ENCODE measurements around the gene STING1.
A peak's percentile ranks its signal among the peaks of the same experiment; 100 is the strongest.
"Not testable (repeated sequence)": the region's sequence is repeated elsewhere in the genome, so short reads cannot be mapped to it uniquely, and the experiment has no call there.

STING1 gene

GRCh38 chr5:139482050-139482889 is at the start of gene STING1:
STING1 (minus strand) TSS chr5:139482758; CDS start chr5:139481704, 1,054 bp downstream.
- Histone ChIP-seq H4K20me1 (ENCODE audit: insufficient read depth) (no peaks in the 10 kb centered on the region), H3K4me3 (IDR thresholded peaks at IDR 0.05; ENCODE audit: insufficient read depth, low read depth, low read length) (no peak within 1 kb of the TSS), H3K4me1 (ENCODE audit: low read depth, poor library complexity, severe bottlenecking) (peaks cover 27% of the 10 kb centered on the region), H3K27ac (peak within 1 kb of the TSS; percentile 94), H3K27me3 (ENCODE audit: insufficient read depth, low read depth) (no peaks in the 10 kb centered on the region), H2AFZ (ENCODE audit: low read depth) (peak within 1 kb of the TSS; percentile 71), H3K79me2 (ENCODE audit: insufficient read depth, low read depth) (no peaks in the 10 kb centered on the region), H3K36me3 (ENCODE audit: insufficient read depth) (no peaks in the 10 kb centered on the region), H3K9ac (peak within 1 kb of the TSS; percentile 54), H3K4me2 (peak within 1 kb of the TSS; percentile 91)
- TF ChIP-seq, protein P1, sequence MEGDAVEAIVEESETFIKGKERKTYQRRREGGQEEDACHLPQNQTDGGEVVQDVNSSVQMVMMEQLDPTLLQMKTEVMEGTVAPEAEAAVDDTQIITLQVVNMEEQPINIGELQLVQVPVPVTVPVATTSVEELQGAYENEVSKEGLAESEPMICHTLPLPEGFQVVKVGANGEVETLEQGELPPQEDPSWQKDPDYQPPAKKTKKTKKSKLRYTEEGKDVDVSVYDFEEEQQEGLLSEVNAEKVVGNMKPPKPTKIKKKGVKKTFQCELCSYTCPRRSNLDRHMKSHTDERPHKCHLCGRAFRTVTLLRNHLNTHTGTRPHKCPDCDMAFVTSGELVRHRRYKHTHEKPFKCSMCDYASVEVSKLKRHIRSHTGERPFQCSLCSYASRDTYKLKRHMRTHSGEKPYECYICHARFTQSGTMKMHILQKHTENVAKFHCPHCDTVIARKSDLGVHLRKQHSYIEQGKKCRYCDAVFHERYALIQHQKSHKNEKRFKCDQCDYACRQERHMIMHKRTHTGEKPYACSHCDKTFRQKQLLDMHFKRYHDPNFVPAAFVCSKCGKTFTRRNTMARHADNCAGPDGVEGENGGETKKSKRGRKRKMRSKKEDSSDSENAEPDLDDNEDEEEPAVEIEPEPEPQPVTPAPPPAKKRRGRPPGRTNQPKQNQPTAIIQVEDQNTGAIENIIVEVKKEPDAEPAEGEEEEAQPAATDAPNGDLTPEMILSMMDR (conservative IDR thresholded peaks at IDR 0.05; ENCODE audit: low read depth, low read length): no peak

GRCh38 chr5:139531772-139532169 is 49.2 kb upstream of the STING1 start:
- no peak overlapping the region for H3K9ac ChIP-seq
- H3K36me3 ChIP-seq (ENCODE audit: insufficient read depth): no peaks in the 10 kb centered on the region
- no peaks in the 10 kb centered on the region for H3K79me2 ChIP-seq (ENCODE audit: insufficient read depth, low read depth)
- no peak overlapping the region for H3K27ac ChIP-seq
- H3K4me3 ChIP-seq (IDR thresholded peaks at IDR 0.05; ENCODE audit: insufficient read depth, low read depth, low read length): no peak overlapping the region
- no peak overlapping the region for H2AFZ ChIP-seq (ENCODE audit: low read depth)
- no peaks in the 10 kb centered on the region for H3K4me1 ChIP-seq (ENCODE audit: low read depth, poor library complexity, severe bottlenecking)
- no peak overlapping the region for H3K4me2 ChIP-seq
- H3K27me3 ChIP-seq (ENCODE audit: insufficient read depth, low read depth): no peaks in the 10 kb centered on the region
- H4K20me1 ChIP-seq (ENCODE audit: insufficient read depth): no peaks in the 10 kb centered on the region
- TF ChIP-seq, protein P1 (conservative IDR thresholded peaks at IDR 0.05; ENCODE audit: low read depth, low read length): no peak

GRCh38 chr5:139530079-139530478 is 47.5 kb upstream of the STING1 start:
- H3K36me3 ChIP-seq (ENCODE audit: insufficient read depth); H3K4me3 ChIP-seq (IDR thresholded peaks at IDR 0.05; ENCODE audit: insufficient read depth, low read depth, low read length): not testable (repeated sequence)

GRCh38 chr5:139528695-139529094 is 46.1 kb upstream of the STING1 start:
- H3K36me3 ChIP-seq (ENCODE audit: insufficient read depth); H3K79me2 ChIP-seq (ENCODE audit: insufficient read depth, low read depth); H3K4me3 ChIP-seq (IDR thresholded peaks at IDR 0.05; ENCODE audit: insufficient read depth, low read depth, low read length); H3K27me3 ChIP-seq (ENCODE audit: insufficient read depth, low read depth); H3K4me2 ChIP-seq; H2AFZ ChIP-seq (ENCODE audit: low read depth); H4K20me1 ChIP-seq (ENCODE audit: insufficient read depth); H3K4me1 ChIP-seq (ENCODE audit: low read depth, poor library complexity, severe bottlenecking); H3K27ac ChIP-seq; H3K9ac ChIP-seq: not testable (repeated sequence)

More at GRCh38 chr5:139530079-139530478, 47.5 kb upstream of the STING1 start:
- H4K20me1 ChIP-seq (ENCODE audit: insufficient read depth); H3K4me1 ChIP-seq (ENCODE audit: low read depth, poor library complexity, severe bottlenecking); H3K9ac ChIP-seq; H2AFZ ChIP-seq (ENCODE audit: low read depth); H3K27me3 ChIP-seq (ENCODE audit: insufficient read depth, low read depth); H3K79me2 ChIP-seq (ENCODE audit: insufficient read depth, low read depth); H3K4me2 ChIP-seq; H3K27ac ChIP-seq: not testable (repeated sequence)

GRCh38 chr5:139527896-139528467 is 45.4 kb upstream of the STING1 start:
- not testable (repeated sequence) for H3K4me1 ChIP-seq (ENCODE audit: low read depth, poor library complexity, severe bottlenecking); H4K20me1 ChIP-seq (ENCODE audit: insufficient read depth); H3K27ac ChIP-seq; H3K27me3 ChIP-seq (ENCODE audit: insufficient read depth, low read depth); H3K4me3 ChIP-seq (IDR thresholded peaks at IDR 0.05; ENCODE audit: insufficient read depth, low read depth, low read length); H3K36me3 ChIP-seq (ENCODE audit: insufficient read depth); H3K9ac ChIP-seq; H2AFZ ChIP-seq (ENCODE audit: low read depth); H3K79me2 ChIP-seq (ENCODE audit: insufficient read depth, low read depth); H3K4me2 ChIP-seq

DNA sequence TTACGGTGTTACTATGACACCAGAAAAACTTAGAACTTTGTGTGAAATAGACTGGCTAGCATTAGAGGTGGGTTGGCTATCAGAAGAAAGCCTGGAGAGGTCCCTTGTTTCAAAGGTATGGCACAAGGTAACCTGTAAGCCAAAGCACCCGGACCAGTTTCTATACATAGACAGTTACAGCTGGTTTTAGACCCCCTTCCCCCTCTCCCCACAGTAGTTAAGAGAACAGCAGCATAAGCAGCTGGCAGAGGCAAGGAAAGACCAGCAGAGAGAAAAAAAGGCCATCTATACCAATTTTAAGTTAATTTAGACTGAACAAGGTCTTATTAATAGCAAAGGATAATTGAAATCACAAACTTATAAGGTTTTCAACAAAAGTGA is 44.5 kb upstream of the STING1 start:
- H3K9ac ChIP-seq; H4K20me1 ChIP-seq (ENCODE audit: insufficient read depth); H3K4me2 ChIP-seq; H3K4me1 ChIP-seq (ENCODE audit: low read depth, poor library complexity, severe bottlenecking); H3K27me3 ChIP-seq (ENCODE audit: insufficient read depth, low read depth); H3K79me2 ChIP-seq (ENCODE audit: insufficient read depth, low read depth); H3K27ac ChIP-seq; H3K36me3 ChIP-seq (ENCODE audit: insufficient read depth); H2AFZ ChIP-seq (ENCODE audit: low read depth); H3K4me3 ChIP-seq (IDR thresholded peaks at IDR 0.05; ENCODE audit: insufficient read depth, low read depth, low read length): not testable (repeated sequence)

DNA sequence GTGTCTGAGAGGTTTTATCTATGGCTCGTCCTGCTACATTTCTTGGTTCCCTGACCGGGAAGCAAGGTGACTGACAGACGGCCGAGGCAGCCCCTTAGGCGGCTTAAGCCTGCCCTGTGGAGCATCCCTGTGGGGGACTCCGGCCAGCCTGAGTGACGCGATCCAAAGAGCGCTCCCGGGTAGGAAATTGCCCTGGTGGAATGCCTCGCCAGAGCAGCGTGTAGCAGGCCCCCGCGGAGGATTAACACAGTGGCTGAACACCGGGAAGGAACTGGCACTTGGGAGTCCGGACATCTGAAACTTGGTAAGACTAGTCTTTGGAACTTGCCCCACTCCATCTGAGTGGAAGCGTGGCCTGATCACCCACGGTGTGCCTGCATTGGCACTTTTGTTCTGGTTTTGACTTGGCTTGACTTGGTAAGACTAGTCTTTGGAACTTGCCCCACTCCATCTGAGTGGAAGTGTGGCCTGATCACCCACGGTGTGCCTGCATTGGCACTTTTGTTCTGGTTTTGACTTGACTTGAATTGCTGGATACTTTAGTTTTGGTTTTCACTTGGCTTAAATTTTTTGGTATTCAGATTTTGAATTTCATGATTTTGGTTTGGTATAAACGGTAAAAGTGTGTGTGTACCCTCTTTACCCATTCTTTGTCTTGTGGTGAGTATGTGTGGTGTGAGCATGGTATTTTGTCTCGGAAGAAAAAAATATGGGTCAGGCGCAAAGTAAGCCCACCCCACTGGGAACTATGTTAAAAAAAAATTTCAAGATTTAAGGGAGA is 43.9 kb upstream of the STING1 start:
- H2AFZ ChIP-seq (ENCODE audit: low read depth); H3K36me3 ChIP-seq (ENCODE audit: insufficient read depth); H3K4me1 ChIP-seq (ENCODE audit: low read depth, poor library complexity, severe bottlenecking); H3K9ac ChIP-seq; H3K79me2 ChIP-seq (ENCODE audit: insufficient read depth, low read depth); H4K20me1 ChIP-seq (ENCODE audit: insufficient read depth); H3K27me3 ChIP-seq (ENCODE audit: insufficient read depth, low read depth); H3K4me3 ChIP-seq (IDR thresholded peaks at IDR 0.05; ENCODE audit: insufficient read depth, low read depth, low read length); H3K4me2 ChIP-seq; H3K27ac ChIP-seq: not testable (repeated sequence)

DNA sequence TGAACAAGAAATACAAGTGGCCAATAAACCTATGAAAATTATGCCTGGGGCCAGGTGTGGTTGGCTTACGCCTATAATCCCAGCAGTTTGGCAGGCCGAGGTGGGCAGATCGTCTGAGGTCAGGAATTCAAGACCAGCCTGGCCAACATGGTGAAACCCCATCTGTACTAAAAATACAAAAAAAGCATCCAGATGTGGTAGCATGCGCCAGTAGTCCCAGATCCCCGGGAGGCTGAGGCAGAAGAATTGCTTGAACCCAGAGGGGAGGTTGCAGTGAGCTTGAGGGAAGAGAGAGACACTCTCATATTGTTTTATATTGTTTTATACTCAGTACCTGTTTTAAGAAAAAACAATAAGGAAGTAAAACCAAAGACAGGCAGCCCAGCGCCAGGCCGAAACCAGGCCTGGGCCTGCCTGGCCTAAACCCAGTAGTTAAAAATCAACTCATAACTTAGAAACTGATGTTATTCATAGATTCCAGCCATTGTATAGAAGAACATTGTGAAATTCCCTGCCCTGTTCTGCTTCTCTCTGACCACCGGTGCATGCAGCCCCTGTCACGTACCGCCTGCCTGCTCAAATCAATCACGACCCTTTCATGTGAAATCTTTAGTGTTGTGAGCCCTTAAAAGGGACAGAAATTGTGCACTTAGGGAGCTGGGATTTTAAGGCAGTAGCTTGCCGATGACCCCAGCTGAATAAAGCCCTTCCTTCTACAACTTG is 43.2 kb upstream of the STING1 start:
- H2AFZ ChIP-seq (ENCODE audit: low read depth); H3K4me3 ChIP-seq (IDR thresholded peaks at IDR 0.05; ENCODE audit: insufficient read depth, low read depth, low read length); H3K27me3 ChIP-seq (ENCODE audit: insufficient read depth, low read depth); H4K20me1 ChIP-seq (ENCODE audit: insufficient read depth); H3K4me2 ChIP-seq; H3K79me2 ChIP-seq (ENCODE audit: insufficient read depth, low read depth); H3K36me3 ChIP-seq (ENCODE audit: insufficient read depth); H3K4me1 ChIP-seq (ENCODE audit: low read depth, poor library complexity, severe bottlenecking); H3K27ac ChIP-seq; H3K9ac ChIP-seq: not testable (repeated sequence)
